SU-DHL-6 (cell line): ENCODE results near the gene CDC45.

Experiments
- EZH2phosphoT487 ChIP-seq: fragments of 200-600 bp; sonication (generic), shearing (Covaris generic); conservative IDR thresholded peaks from 2 replicates; pipeline ENCODE4 v1.6.1; 2018; ENCODE audit warnings: mild to moderate bottlenecking, antibody characterized with exemption, low read length, moderate library complexity, mixed read lengths
- TF ChIP-seq, protein P1 (sequence below): fragments of 200-600 bp; sonication (generic); IDR thresholded peaks from one replicate; pipeline ENCODE4 v1.5.1; 2017; ENCODE audit warnings: antibody characterized with exemption, mild to moderate bottlenecking, low read length, moderate library complexity; ENCODE audit not compliant: insufficient read depth, poor library complexity, severe bottlenecking

DNA sequence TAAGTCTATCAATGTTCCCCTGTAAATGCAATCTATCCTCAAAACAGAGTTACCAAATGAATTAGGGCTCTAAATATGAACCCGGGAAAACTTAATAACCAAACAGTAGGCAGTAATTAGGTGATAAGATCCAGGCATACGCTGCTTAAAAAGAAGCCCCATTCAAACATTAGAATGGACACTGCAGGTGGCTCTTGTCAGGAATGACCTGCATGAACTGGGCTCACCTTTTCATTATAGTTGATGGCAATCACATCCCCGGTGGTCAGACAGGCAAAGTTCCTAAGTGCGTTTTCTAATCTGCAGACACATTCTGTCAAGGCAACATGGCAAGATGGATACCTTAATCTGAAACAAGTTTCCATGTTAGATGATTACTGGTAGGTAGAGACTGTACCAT is 14.7 kb upstream of the CDC45 start:
- TF ChIP-seq, protein P1, sequence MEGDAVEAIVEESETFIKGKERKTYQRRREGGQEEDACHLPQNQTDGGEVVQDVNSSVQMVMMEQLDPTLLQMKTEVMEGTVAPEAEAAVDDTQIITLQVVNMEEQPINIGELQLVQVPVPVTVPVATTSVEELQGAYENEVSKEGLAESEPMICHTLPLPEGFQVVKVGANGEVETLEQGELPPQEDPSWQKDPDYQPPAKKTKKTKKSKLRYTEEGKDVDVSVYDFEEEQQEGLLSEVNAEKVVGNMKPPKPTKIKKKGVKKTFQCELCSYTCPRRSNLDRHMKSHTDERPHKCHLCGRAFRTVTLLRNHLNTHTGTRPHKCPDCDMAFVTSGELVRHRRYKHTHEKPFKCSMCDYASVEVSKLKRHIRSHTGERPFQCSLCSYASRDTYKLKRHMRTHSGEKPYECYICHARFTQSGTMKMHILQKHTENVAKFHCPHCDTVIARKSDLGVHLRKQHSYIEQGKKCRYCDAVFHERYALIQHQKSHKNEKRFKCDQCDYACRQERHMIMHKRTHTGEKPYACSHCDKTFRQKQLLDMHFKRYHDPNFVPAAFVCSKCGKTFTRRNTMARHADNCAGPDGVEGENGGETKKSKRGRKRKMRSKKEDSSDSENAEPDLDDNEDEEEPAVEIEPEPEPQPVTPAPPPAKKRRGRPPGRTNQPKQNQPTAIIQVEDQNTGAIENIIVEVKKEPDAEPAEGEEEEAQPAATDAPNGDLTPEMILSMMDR: no peak
- no peak for TF ChIP-seq EZH2phosphoT487
